ENCODE measurements around the gene FBXW2.

The FBXW2 gene

GRCh38 chr9:120741701-120742100 is 51.5 kb downstream of the FBXW2 start:
- DNase-seq (ENCODE audit: low read depth): no peak

DNA sequence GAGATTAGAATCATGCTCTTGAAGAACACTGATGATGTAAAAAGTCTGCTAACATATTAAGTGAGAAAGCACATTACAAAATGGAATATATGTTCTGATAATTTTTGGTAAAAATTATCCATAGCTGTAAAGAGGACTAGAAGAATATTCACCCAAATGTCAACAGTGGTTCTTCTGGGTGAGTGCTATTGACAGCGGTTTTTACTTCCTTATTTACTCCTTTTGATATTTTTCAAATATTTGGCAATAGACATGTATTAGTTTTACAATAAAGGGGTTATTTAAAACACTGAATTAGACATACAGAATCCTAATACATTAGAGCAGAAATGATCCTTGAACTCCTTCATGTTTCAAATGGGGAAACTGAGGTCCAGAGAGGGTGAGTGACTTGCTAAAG is 52.0 kb downstream of the FBXW2 start:
- no peak for DNase-seq (ENCODE audit: low read depth)

GRCh38 chr9:120740132-120740531 is 53.1 kb downstream of the FBXW2 start:
- no peak for DNase-seq (ENCODE audit: low read depth)

- DNase-seq (ENCODE audit: low read depth): no peak
Measured at GRCh38 chr9:120737416-120738165, 55.6 kb downstream of the FBXW2 start.

DNA sequence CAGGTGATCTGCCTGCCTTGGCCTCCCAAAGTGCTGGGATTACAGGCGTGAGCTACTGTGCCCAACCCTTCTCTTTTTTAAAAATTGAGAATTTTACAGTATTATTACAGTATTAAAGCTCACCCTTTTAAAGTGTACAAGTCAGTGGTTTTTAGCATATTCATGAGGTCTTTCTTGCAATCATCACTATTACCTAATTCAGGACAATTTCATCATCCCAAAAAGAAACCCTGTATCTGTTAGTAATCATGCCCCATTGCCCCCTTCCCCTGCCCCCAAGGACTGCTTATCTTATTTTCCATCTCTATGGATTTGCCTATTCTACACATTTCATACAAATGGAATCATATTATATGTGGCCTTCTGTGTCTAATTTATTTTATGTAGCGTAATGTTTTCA is 56.3 kb downstream of the FBXW2 start:
- DNase-seq (ENCODE audit: low read depth): no peak

DNA sequence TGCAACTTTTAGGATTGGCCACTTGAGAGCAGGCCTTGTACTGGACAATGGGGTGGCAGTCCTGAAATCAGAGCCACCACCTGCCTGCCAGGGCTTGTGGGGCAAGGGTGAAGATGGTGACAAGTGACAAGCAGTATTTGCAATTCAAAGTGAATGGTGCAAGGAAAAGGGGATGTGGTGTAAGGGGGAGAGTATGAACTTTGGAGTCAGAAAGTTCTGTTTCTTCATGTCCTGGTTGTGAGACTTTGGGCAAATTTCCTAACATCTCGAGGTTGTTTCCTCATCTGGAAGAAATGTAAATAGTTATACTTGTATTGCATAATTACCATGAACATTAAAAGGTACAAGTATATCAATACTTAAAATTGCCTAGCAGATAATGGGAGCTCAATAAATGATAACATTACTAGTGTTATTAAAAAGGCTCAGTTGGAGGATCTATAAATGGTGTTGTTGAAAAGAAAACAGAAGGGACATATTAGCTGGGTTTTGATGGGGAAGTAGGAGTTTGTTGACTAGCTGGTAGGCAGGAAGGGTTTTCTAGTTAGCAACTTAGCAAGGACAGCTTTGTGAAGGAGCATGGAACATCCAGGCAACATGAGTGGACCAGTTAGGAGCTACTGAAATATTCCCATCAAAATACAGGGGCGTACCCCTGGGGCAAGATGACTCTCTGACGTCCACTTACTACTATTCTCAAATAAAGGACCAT is 57.6 kb downstream of the FBXW2 start:
- no peak for DNase-seq (ENCODE audit: low read depth)

GRCh38 chr9:120734607-120735410 is 58.4 kb downstream of the FBXW2 start:
- DNase-seq (ENCODE audit: low read depth): no peak

DNA sequence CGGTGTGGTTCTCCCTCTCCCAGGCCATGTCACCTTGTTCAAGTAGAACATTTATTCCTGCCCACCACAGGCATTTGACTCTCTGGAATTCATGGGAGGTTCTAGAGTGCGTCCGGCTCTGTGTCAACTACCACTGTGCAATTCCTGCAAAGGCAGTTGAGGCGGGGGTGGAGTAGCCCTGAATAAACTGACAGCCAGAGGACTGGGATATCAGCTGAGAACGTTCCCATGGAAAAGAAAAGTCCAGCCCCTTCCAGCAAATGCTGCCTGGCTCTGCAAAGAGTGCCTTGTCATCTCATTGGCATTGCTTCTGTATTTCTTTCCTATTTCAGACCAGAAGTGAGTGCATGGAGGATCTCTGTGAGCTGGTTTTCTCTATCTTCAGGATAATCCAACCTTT is 60.0 kb downstream of the FBXW2 start:
- DNase-seq (ENCODE audit: low read depth): no peak

- no peak for DNase-seq (ENCODE audit: low read depth)
Measured at GRCh38 chr9:120730654-120731514, 62.3 kb downstream of the FBXW2 start.

DNA sequence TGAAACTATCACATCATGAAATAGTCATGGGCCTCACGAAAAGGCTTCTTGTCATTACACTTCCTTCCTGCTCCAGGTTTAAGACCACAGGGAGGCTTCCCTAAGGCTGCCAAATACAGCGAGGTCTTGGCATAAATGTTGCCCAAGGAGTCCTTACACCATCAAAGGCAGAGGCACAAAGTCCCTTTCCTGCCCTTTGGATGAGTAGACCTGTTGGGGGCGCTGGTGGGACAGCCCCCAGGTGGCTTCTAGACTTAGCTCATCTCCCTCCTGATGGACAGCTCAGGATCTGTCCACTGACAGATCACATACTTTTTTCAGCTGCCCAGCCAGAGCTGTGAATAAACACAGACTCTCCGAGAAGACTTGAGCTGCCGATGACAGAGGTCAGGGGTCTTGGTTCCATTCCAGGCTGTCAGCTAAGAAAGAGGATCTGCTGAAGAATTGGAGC is 63.4 kb downstream of the FBXW2 start:
- no peak for DNase-seq (ENCODE audit: low read depth)

DNA sequence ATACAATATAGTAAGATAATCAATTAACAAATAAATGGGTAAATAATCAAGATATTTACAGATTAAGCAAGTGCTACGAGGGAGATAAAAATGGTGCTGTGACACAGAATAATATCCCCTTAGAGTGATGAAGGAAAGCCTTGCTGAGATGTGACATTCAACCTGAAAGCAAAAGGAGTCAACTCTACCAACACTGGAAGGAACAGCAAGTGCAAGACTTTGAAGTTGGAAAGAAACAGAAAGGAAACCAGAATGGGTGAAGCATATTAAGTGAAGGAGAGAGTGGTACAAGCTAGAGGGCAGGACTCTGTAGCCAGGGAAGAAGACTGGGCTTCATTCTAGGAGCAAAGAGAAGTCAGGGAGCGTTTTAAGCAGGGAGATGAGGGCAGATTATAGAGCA is 66.7 kb downstream of the FBXW2 start:
- no peak for DNase-seq (ENCODE audit: low read depth)

DNA sequence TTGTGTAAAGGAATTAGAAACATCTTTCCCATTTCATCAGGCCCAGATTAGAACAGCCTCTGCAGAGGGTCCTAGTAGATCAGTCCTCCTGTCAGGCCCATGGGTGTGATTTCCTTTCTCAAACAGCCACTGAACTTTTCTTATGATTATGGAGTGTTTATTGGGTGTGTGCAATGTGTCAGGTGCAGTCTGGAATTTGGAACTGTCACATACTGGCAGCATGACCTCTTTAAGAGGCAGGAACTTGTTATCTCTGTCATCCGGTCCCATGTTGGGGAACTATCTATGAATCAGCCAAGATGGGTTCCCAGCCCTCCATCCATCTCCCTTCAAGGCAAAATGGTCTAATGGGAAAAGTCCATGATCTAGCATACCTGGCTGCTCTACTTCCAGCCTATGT is 67.3 kb downstream of the FBXW2 start:
- DNase-seq (ENCODE audit: low read depth): no peak

- no peak for DNase-seq (ENCODE audit: low read depth)
Measured at GRCh38 chr9:120724757-120725400, 68.3 kb downstream of the FBXW2 start.

- no peak for DNase-seq (ENCODE audit: low read depth)
Measured at GRCh38 chr9:120723565-120723964, 69.7 kb downstream of the FBXW2 start.

- DNase-seq (ENCODE audit: low read depth): no peak
Measured at GRCh38 chr9:120720404-120720803, 72.8 kb downstream of the FBXW2 start.

DNA sequence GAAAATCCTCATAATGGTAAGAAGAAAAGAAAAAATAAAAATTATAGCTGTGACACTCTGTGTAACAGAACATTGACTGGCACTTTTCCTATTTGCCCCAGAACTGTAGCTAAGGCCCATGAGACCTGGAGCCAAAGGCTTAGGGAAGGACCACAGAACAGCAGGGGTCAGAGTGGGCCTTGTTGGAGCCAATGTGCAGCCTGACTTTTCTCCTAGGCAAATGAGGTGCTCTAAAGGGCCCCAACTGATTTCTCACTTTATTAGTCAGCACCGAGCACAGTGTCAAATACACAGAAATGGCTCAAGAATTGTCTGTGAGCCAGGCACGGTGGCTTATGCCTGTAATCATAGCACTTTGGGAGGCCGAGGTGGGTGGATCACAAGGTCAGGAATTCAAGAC is 74.9 kb downstream of the FBXW2 start:
- DNase-seq (ENCODE audit: low read depth): no peak

DNA sequence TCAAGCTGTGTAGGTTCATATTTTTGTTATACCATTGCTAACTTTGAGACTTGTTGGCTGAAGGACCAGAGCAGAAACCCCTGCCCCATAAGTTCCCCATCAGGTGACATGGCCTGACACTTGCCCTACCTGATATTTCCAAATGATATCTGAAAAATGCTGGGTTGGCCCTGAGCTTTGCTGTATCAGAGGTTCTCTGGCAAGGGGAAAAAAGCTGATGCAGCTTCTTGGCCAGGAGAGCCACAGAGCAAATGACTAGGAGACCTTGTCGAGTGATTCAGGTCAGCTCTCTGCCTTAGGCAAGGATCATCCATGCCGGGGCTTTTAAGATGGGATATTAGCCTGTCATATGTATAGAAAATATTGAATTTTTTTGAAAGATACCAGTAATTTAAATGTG is 76.0 kb downstream of the FBXW2 start:
- DNase-seq (ENCODE audit: low read depth): no peak

- no peak for DNase-seq (ENCODE audit: low read depth)
Measured at GRCh38 chr9:120716483-120716882, 76.7 kb downstream of the FBXW2 start.

DNA sequence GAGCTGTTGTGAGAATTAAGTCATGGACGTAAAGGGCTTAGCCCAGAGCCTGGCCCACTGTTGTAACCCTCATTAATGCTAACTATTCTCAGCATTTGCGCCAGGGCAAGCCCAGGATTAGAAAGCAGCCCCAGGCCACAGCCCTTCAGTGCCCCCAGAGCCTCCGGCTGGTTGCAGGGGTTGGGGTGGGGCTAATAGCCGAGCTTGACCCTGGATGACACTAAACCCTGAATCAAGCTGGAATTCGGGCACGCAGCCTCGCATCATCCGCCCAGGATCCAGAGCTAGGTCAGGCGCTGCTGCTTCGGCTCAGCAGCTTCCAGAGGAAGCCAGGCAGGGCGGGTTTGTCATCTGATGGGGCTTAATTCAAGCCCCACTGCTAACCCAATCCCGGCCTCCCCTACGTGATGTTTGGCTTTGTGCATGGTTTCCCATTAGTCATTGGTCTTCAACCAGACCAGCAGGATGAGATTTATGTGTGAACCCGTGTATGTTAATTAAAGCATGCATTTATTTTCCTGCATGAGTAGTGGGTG is 77.8 kb downstream of the FBXW2 start:
- DNase-seq (ENCODE audit: low read depth): no peak

- no peak for DNase-seq (ENCODE audit: low read depth)
Measured at GRCh38 chr9:120714846-120715388, 78.3 kb downstream of the FBXW2 start.

All from stimulated activated CD4-positive, alpha-beta T cell treated with anti-CD3 and anti-CD28 coated beads, Interleukin-2, amount 100 ng/mL, for 4 hours (primary cell).